HG03520 (cell line): ENCODE results near the gene GCNT1.
"Not testable (repeated sequence)": the region's sequence is repeated elsewhere in the genome, so short reads cannot be mapped to it uniquely, and the experiment has no call there.

Experiments used
- ATAC-seq: cut with Tn5 transposase; IDR thresholded peaks from one replicate; pipeline ENCODE4 v1.9.1; 2021; ENCODE audit warnings: mild to moderate bottlenecking, moderate library complexity; ENCODE audit not compliant: unreplicated experiment

Gene GCNT1

DNA sequence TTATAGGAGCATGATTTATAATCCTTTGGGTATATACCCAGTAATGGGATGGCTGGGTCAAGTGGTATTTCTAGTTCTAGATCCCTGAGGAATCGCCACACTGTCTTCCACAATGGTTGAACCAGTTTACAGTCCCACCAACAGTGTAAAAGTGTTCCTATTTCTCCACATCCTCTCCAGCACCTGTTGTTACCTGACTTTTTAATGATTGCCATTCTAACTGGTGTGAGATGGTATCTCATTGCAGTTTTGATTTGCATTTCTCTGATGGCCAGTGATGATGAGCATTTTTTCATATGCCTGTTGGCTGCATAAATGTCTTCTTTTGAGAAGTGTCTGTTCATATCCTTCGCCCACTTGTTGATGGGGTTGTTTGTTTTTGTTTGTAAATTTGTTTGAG, 20.4 kb downstream of the GCNT1 start:
- ATAC-seq: not testable (repeated sequence)

- no peak for ATAC-seq
These were observed 27.2 kb downstream of the GCNT1 start for GRCh38 chr9:76486151-76486550.

DNA sequence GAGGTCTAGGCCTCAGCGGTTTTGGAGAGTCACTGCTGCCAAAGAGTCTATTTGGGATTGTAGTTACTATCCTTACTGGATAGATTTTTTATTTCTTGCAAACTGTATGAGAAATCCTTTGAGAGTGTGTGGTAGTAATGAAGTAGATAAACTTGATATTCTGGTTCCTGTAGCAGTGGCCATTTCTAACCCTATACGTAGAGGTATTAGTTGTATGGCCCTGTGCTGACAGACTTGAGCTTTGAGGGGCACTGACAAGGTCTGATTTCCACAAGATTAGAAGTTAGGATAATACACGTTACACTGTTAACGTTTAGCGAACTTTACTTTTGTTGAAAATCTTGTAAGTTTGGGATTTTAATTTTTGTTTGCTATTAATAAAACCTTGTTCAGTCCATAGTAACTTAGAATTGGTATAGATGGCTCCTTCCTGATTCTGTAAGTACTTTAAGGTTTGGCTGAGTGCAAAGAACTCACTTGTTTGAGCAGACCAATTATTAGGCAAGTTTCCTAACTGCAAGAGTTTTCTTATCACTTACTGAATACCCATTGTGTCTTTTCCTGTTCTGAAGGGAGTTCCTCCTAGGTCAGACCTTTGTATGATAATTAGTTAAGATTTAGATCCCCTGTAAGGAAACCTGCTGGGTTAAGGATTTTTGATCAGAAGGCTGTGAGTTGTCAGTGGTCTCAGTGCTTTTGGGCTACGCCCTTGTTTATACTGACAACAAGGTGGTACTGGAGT, 31.4 kb downstream of the GCNT1 start:
- no peak for ATAC-seq

GRCh38 chr9:76491056-76491455, 32.1 kb downstream of the GCNT1 start:
- ATAC-seq: not testable (repeated sequence)

DNA sequence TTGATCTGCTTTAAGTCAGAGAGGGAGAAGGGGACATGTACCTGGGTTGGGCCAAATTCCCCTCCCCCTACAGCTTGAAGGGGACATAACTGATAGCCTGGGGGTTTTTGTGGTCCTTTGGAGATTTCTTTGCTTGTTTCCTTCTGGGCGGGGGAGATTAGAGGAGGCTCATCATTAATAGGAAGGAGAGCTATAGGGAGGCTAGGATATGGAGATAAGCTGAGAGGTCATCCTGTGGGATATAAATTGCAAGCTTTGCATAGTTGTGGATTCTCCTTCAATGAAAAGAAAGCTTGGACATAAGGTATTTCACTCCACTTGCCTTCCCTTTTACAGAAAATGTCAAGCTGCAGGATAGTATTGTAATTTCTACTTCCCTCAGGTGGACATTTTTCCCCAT, 34.5 kb downstream of the GCNT1 start:
- not testable (repeated sequence) for ATAC-seq

DNA sequence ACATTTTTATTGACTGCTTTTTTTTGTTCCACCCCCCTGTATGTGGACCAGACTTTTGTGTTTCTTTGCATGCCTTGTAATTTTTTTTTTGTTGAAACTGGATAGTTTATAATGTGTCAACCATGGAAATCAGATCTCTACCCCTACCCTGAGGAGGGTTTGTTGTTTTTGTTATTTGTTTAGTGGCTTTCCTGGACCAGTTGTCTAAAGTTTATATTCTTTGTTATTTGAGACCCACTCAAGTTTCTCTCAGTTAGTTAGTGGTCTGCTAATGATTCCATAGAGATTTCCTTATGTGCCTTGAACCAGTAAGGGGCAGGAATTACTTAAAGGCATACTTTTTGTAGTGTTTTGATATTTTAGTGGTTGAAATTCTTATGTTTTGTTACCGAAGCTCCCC, 41.1 kb downstream of the GCNT1 start:
- ATAC-seq: no peak

GRCh38 chr9:76502746-76503145, 43.8 kb downstream of the GCNT1 start:
- no peak for ATAC-seq

GRCh38 chr9:76510041-76510440, 51.1 kb downstream of the GCNT1 start:
- ATAC-seq: no peak

DNA sequence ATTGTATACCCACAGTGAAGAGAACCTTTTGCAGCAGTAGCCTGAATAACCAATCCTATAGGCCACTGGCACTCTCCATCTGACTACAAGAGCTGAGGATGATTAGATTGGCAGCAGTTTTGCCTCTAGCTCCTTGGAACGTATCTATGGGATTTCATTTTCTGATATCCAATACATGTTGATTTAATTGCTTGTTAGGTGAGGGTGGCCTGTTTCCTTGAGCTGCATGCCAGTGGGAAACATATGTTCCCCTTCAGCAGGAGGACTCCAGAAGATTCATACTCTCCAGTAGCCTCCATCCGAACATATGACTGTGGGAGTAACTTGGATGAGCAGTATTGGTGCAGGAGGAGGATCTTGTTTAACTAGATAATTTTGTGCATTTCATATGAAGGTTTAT, 51.5 kb downstream of the GCNT1 start:
- no peak for ATAC-seq

DNA sequence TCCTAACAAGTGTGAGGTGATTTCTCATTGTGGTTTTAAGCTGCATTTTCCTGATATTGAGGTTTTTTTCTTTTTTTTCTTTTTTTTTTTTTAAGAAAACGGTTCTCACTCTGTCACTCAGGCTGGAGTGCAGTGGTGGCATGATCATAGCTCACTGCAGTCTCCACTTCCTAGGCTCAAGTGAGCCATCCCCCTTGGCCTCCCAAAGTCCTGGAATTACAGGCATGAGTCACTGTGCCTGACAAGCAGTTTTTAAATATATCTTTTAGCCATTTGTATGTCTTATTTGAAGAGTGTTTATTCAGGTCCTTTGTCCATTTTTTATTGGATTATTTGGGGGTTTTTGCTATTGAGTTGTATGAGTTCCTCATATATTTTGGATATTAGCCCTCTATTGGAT, 53.8 kb downstream of the GCNT1 start:
- ATAC-seq: no peak

GRCh38 chr9:76516350-76516749, 57.4 kb downstream of the GCNT1 start:
- peak; percentile 9 for ATAC-seq

DNA sequence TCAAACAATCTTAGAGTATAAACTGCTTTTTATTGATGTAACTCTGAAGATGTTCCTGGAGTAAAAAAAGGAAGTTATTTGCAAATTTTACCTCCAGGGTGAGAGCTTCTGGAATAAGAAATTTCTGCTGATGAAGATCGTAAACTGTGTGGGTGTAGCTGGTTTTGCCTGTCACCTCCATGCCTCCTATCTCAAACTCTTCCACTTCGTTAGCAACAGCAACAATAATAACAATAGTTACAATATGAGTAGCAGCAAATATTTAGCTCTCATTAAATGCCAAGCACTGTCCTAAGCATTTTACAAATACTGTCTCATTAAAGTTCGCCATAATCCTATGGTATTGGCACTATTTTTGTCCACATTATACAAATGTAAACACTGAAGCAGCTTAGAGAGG, 57.9 kb downstream of the GCNT1 start:
- peak; percentile 67 for ATAC-seq

DNA sequence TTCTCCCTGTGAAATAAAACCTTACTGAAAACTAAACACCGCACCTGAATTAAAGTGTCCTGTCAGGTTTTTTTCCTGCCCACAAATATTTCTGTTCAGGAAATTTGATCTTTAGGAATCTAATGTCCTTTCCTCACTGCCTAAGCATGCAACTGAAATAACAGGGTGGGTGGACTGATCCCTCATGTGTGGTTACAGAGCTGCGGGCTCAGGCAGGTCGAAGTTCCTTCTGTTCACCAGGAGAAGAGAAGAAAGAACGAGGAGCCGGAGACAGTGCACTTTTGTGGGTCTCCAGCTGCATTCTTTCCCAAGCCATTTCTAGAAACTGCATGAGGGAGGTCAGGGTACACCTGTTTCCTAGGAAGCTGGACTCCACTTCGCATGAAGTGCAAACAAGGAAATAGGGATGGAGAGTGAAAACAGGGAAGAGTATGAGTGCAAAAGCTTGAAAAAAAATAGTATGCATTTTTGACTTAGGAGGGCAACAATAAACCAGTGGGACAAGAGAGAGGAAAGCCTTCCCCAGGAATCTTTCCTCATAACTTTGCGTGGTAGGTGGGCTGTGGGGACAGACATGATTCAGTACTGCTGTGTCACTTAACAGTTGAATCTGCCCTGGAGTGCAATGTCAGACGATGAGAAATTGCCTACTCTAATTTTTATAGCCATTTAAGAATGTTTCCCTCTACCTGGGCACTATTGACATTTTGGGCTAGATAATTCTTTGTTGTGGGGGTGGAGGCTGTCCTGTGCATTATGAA, 60.3 kb downstream of the GCNT1 start:
- no peak for ATAC-seq

GRCh38 chr9:76521244-76521681, 62.3 kb downstream of the GCNT1 start:
- no peak for ATAC-seq

- ATAC-seq: no peak
These were observed 62.9 kb downstream of the GCNT1 start for GRCh38 chr9:76521906-76522305.

DNA sequence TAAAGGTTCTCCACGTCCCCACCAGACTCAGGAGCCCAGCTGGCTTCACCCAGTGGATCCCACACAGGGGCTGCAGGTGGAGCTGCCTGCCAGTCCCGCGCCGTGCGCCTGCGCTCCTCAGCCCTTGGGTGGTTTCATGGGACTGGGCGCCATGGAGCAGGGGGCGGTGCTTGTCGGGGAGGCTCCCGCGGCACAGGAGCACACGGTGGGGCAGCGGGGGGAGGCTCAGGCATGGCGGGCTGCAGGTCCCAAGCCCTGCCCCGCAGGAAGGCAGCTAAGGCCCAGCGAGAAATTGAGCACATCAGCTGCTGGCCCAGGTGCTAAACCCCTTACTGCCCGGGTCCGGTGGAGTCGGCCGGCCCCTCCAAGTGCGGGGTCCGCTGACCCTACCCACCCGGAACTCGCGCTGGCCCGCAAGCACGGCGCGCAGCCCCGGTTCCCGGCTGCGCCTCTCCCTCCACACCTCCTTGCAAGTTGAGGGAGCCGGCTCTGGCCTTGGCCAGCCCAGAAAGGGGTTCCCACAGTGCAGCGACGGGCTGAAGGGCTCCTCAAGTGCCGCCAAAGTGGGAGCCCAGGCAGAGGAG, 64.7 kb downstream of the GCNT1 start:
- not testable (repeated sequence) for ATAC-seq

DNA sequence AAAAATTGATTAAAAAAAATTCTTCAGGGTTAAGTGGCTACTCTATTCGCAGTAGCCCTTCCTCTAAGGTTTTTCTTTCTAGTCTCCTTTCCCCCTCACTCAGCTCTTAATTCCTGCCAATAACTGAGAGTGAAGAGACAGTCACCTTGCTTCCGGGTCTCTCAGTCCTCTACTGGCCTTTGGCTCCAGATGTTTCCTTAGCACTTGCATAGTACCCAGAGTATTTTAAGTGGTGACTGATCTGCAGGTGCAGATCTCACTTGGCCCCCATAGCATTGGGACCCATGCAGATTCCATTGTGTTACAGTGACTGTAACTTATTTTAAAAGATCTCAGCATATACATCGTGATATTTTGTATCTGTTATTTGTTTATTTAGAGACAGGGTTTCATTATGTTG, 66.2 kb downstream of the GCNT1 start:
- no peak for ATAC-seq

DNA sequence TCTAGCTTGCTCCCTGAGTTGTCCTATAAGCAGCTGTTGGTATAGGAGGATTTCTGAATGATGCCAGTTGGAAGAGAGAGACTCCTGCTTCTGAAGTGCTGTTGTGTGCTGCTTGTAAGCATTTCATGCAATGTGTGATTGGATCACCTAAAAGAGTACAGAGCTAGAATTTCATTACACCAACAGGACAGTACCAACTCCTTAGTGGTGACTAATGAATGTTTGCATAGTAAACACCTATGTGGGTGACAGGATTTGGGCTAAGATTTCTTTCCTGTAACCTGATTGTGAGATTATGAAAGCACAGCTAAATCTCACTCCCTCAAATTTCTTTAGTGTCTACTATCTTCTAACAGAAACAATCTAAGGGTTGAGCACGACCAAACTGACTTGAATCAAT, 67.0 kb downstream of the GCNT1 start:
- ATAC-seq: no peak

- no peak for ATAC-seq
These were observed 69.1 kb downstream of the GCNT1 start for GRCh38 chr9:76528056-76528455.

DNA sequence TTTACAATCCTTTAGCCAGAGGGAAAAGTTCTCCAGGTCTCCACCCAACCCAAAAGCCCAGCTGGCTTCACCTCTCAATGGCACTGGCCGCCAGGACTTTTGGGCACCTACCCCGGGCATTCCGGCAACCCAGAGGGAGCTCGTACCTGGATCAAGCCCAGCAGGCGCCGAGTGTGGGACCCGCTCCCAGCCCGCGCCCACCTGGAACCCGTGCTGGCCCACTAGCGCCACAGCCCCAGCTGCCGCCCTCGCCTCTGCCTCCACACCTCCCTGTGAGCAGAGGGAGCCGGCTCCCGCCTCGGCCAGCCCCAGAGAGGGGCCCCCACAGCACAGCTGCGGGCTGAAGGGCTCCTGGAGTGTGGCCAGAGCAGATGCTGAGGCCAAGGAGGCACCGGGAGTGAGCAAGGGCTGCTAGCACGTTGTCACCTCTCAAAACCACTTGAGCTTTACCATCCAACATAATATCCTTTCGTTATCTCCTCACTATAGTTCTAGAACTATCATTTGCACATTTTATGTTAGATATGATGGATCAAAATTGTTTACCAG, 69.7 kb downstream of the GCNT1 start:
- ATAC-seq: no peak

- no peak for ATAC-seq
These were observed 70.7 kb downstream of the GCNT1 start for GRCh38 chr9:76529653-76530052.
